22Rv1 (cell line): ENCODE measurements around the gene SF3B6.

Experiments
- CTCF ChIP-seq: fragments of 450-650 bp; IDR thresholded peaks from 2 replicates; pipeline ENCODE4 v1.5.1; 2017; ENCODE audit warnings: mild to moderate bottlenecking
- ZFX ChIP-seq: fragments of 450-650 bp; IDR thresholded peaks from 2 replicates; pipeline ENCODE4 v1.6.1; 2017; ENCODE audit warnings: antibody characterized with exemption, borderline replicate concordance

DNA sequence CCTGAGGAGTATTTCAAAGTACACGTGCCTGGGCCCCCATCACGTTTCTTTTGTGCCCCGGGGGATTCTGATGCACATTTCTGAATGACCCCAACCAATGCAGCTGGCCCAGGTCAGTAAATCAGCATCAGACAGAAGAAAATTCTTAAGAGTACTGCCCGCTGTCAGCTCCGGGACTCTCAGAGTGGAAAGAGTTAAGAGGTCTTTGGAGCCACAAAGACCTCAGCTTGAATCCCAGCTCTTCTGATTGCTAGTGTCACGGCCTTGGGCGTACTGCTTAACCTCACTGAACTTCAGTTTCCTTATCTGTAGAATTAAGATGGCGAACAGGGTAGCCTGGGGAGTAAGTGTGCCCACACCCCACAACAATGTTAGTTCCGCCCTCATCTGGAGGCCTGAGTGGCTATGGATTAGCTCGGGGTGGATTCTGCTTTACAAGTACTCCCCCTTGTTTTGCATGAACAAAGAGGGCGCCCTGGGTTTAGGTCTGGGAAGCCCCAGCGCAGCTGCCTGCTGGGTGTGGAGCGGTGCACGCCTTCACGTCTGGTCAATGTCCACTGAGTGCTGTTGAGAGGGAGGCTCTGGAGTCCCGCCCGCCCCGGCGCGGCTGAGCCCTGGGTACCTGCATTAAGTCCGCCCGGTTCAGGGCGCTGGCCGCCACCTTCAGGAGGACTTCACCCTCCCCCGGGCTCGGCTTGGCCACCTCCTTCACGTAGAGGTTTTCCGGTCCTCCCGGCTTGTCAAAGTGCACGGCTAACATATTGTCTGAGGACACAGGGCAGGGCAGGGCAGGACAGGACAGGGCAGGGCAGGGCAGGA lies 7.7 kb upstream of the SF3B6 start:
- TF ChIP-seq CTCF: no peak
- TF ChIP-seq ZFX: no peak
